Lower leg skin (tissue), 3 donors: ENCODE measurements around the gene TAF1B.

Experiments used
- CTCF ChIP-seq, 3 donors: fragments of 450-650 bp; IDR thresholded peaks; one replicate each; pipeline ENCODE4 v1.5.1; 2016; ENCODE audit warnings: antibody characterized with exemption in 3 of 3, mild to moderate bottlenecking in 3 of 3, moderate library complexity in 2 of 3
- POLR2A ChIP-seq, 2 donors: fragments of 450-650 bp; IDR thresholded peaks; one replicate each; pipeline ENCODE4 v1.6.1; 2016 to 2017; ENCODE audit warnings: antibody characterized with exemption in 2 of 2, mild to moderate bottlenecking in 1 of 2, moderate library complexity in 1 of 2

GRCh38 chr2:9843229-9844035, at the start of gene TAF1B:
- TF ChIP-seq CTCF (IDR thresholded peaks at IDR 0.05) (no peak), POLR2A (IDR thresholded peaks at IDR 0.05) (no peak)
